Ascending aorta (tissue), 2 donors: ENCODE measurements around the gene NOCT. TPM values are rescaled to one million over a fixed set of nuclear protein-coding genes. Genes with fewer than 3 reads are reported as not detected.
A peak's percentile ranks its signal among the peaks of the same experiment; 100 is the strongest.
"Not testable (repeated sequence)": the region's sequence is repeated elsewhere in the genome, so short reads cannot be mapped to it uniquely, and the experiment has no call there.

Experiments used
- DNase-seq, 2 donors: peaks; one replicate each; pipeline ENCODE4 v3.0.0-alpha.2; 2019; ENCODE audit warnings: low spot score in 2 of 2
- H3K27ac ChIP-seq, 2 donors: fragments of 200-600 bp; sonication (generic); one replicate each; pipeline ENCODE4 v1.5.1; 2016 to 2017; ENCODE audit warnings: mild to moderate bottlenecking in 1 of 2
- H3K27me3 ChIP-seq: fragments of 200-600 bp; sonication (generic); one replicate; pipeline ENCODE4 v1.5.1; 2017
- H3K36me3 ChIP-seq, 2 donors: fragments of 200-600 bp; sonication (generic); one replicate each; pipeline ENCODE4 v1.5.1; 2016
- H3K4me1 ChIP-seq, 2 donors: fragments of 200-600 bp; sonication (generic); one replicate each; pipeline ENCODE4 v1.5.1; 2016 to 2017; ENCODE audit warnings: mild to moderate bottlenecking in 1 of 2
- H3K4me3 ChIP-seq, 2 donors: fragments of 200-600 bp; sonication (generic); one replicate each; pipeline ENCODE4 v1.5.1; 2016 to 2017; ENCODE audit warnings: mild to moderate bottlenecking in 1 of 2
- H3K9me3 ChIP-seq, 2 donors: fragments of 200-600 bp; sonication (generic); one replicate each; pipeline ENCODE4 v1.5.1; 2016
- CTCF ChIP-seq, 3 experiments: fragments of 200-600 bp in 2 of 3; fragments of 450-650 bp in 1 of 3; sonication (generic) in 2 of 3; IDR thresholded peaks; one replicate each; pipeline ENCODE4 v1.5.1; 2016 to 2019; ENCODE audit warnings: antibody characterized with exemption in 3 of 3, mild to moderate bottlenecking in 1 of 3, moderate library complexity in 1 of 3
- intact Hi-C: fragments of 100-400 bp; cut with DNase I; formaldehyde crosslinking; loops from one replicate; pipeline ENCODE4 v1.15.1; 2023
- total RNA-seq: library from RNA; depleted of rRNA; stranded (reverse); fragments of >200 nt; gene quantifications from one replicate; pipeline ENCODE4 v1.1.0, GENCODE V29; 2016

The NOCT gene
- total RNA-seq, 1 donor from 2014 or later = 9.9 TPM

DNA sequence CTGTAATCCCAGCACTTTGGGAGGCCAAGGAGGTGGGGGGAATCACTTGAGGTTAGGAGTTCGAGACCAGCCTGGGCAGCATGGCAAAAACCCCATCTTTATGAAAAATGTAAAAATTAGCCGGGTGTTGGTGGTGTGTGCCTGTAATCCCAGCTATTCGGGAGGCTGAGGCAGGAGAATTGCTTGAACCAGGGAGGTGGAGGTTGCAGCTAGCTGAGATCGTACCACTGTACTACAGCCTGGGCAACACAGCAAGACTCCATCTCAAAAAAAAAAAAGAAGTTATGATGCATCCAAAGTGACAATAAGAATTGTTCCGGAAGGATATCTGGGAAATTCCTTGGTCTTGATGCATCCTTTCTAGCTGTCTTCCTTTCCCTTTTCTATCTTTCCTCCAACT is 7.3 kb downstream of the NOCT start:
- Histone ChIP-seq H3K36me3 (no peaks in the 10 kb centered on the region), H3K27me3 (no peaks in the 10 kb centered on the region), H3K27ac (no peak overlapping the region), H3K4me3 (no peak overlapping the region), H3K4me1 (peaks cover 0 to 4% of the 10 kb centered on the region in 2 donors), H3K9me3 (no peaks in the 10 kb centered on the region)
- no peak for DNase-seq
- intact Hi-C loops = no loop called here
- no peak for TF ChIP-seq CTCF (IDR thresholded peaks at IDR 0.05)

GRCh38 chr4:139024686-139025085 is 9.1 kb downstream of the NOCT start:
- H3K9me3 ChIP-seq = no peaks in the 10 kb centered on the region
- intact Hi-C loops = no loop called here
- H3K36me3 ChIP-seq = no peaks in the 10 kb centered on the region
- no peak overlapping the region for H3K27ac ChIP-seq
- TF ChIP-seq CTCF (IDR thresholded peaks at IDR 0.05) = no peak
- no peaks in the 10 kb centered on the region for H3K27me3 ChIP-seq
- DNase-seq = no peak
- no peak overlapping the region for H3K4me3 ChIP-seq
- no peaks in the 10 kb centered on the region for H3K4me1 ChIP-seq

- Histone ChIP-seq H3K36me3 (no peaks in the 10 kb centered on the region), H3K27me3 (no peaks in the 10 kb centered on the region), H3K9me3 (no peaks in the 10 kb centered on the region), H3K27ac (no peak overlapping the region), H3K4me1 (no peaks in the 10 kb centered on the region), H3K4me3 (no peak overlapping the region)
- intact Hi-C loops = no loop called here
- no peak for TF ChIP-seq CTCF (IDR thresholded peaks at IDR 0.05)
- DNase-seq = no peak
Measured at GRCh38 chr4:139025841-139026240, 10.3 kb downstream of the NOCT start.

GRCh38 chr4:139027776-139028175 is 12.2 kb downstream of the NOCT start:
- H3K27me3 ChIP-seq = no peaks in the 10 kb centered on the region
- no peak for DNase-seq
- no peaks in the 10 kb centered on the region for H3K4me1 ChIP-seq
- H3K27ac ChIP-seq = peak overlapping the region in 1 of 2 donors; percentile 35
- H3K9me3 ChIP-seq = no peaks in the 10 kb centered on the region
- intact Hi-C loops = no loop called here
- no peak overlapping the region for H3K4me3 ChIP-seq
- H3K36me3 ChIP-seq = no peaks in the 10 kb centered on the region
- TF ChIP-seq CTCF (IDR thresholded peaks at IDR 0.05) = no peak

DNA sequence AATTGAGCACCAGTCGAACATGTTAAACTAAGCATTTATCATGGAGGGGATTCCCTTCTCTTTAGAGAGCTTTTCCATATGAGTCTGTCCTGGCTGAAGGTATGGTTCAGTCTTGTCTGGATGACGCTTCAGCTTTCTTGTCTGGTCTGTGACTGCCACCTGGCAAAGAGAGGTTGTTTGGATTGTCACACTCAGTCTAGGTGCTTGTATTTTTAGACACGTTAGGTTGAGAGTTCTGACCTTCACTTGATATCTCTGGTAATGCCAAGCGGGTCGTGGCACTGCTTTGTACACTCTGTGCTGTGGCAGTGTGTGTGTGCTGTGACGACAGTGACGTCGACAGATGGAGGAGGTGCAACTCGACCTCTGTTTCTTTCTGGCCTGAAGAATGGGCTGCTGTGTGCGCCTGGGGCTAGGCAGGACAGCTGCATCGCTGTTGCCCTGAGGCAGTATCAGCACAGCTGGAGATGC is 12.6 kb downstream of the NOCT start:
- Histone ChIP-seq H3K9me3 (no peaks in the 10 kb centered on the region), H3K4me1 (no peaks in the 10 kb centered on the region), H3K4me3 (no peak overlapping the region), H3K27me3 (no peaks in the 10 kb centered on the region), H3K27ac (peak overlapping the region in 1 of 2 donors; percentile 35), H3K36me3 (no peaks in the 10 kb centered on the region)
- DNase-seq = no peak
- intact Hi-C loops = no loop called here
- TF ChIP-seq CTCF (IDR thresholded peaks at IDR 0.05) = no peak

DNA sequence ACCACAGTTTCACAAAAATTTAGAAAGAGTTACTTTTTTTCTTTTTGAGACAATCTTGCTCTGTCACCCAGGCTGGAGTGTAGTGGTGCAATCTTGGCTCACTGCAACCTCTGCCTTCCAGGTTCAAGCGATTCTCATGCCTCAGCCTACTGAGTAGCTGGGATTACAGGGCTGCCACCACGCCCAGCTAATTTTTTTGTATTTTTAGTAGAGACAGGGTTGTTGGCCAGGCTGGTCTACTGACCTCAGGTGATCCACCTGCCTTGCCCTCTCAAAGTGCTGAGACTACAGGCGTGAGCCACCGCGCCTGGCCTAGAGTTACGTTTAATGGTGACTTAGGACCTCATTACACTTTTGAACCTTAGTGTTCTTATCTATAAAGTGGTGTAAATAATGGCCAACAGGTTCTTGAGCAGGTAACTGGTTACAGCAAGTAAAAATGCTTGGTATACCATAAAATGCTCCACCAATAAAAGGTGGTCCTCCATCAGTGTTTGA is 14.3 kb downstream of the NOCT start:
- not testable (repeated sequence) for H3K27ac ChIP-seq, H3K27me3 ChIP-seq, H3K4me1 ChIP-seq, DNase-seq, H3K9me3 ChIP-seq, H3K4me3 ChIP-seq, H3K36me3 ChIP-seq
- intact Hi-C loops = loop anchor here (1.0 to 10.0 kb wide), 5 partner anchors 52 to 625 kb away; partner anchors contain the start of gene ELF2
